Endothelial cell of umbilical vein (primary cell): ENCODE results near the gene ERN2. TPM values are rescaled to one million over a fixed set of nuclear protein-coding genes. Genes with fewer than 3 reads are reported as not detected.

Source experiments
- BruUV-seq: library from RNA; stranded (reverse); fragments of 400-500 nt; replicated peaks from 2 replicates; lab custom pipeline; 2021; lab: Mats Ljungman, UMichigan
- CTCF ChIA-PET: fragments of 300-600, 350-600 bp; sonication (Branson Sonifier 250); formaldehyde crosslinking; loops from one replicate; lab custom pipeline; 2021; ENCODE audit warnings: antibody characterized with exemption, inconsistent platforms; lab: Charles Lee
- POLR2A ChIA-PET: fragments of 300-600, 350-600 bp; sonication (Branson Sonifier 250); formaldehyde crosslinking; loops from one replicate; lab custom pipeline; 2021; ENCODE audit warnings: antibody characterized with exemption, inconsistent platforms; lab: Charles Lee
- DNase-seq: peaks from one replicate; pipeline ENCODE4 v3.0.0-alpha.2; 2011; ENCODE audit warnings: low read depth, low spot score
- FAIRE-seq: peaks from 2 replicates; lab custom pipeline; 2011; peaks lifted over from hg19 to GRCh38; lab: Jason Lieb, UNC
- H2AFZ ChIP-seq: 2 replicates; pipeline ENCODE4 v1.6.0; 2012; ENCODE audit warnings: low read depth, low read length, control low read depth, inconsistent platforms
- H3K27ac ChIP-seq: 2 replicates; pipeline ENCODE4 v1.5.1; 2011; ENCODE audit warnings: low read depth, mild to moderate bottlenecking, control low read depth, low read length, moderate library complexity; ENCODE audit not compliant: insufficient read depth
- H3K27me3 ChIP-seq, 2 experiments: 2 replicates each; pipeline versions ENCODE4 v1.6.0 to v1.6.1; 2011; ENCODE audit warnings: low read length in 2 of 2, mixed read lengths in 1 of 2; ENCODE audit not compliant: control insufficient read depth in 2 of 2, insufficient read depth in 2 of 2
- H3K36me3 ChIP-seq, 2 experiments: 2 replicates in 1 of 2; 3 replicates in 1 of 2; pipeline ENCODE4 v1.5.1; 2011; ENCODE audit warnings: low read length in 2 of 2, mild to moderate bottlenecking in 1 of 2, moderate library complexity in 1 of 2; ENCODE audit not compliant: control insufficient read depth in 2 of 2, insufficient read depth in 2 of 2; ENCODE audit errors: extremely low read depth in 1 of 2
- H3K4me1 ChIP-seq: 3 replicates; pipeline ENCODE4 v1.5.1; 2011; ENCODE audit warnings: mild to moderate bottlenecking, low read length; ENCODE audit not compliant: control insufficient read depth, insufficient read depth; ENCODE audit errors: extremely low read depth
- H3K4me2 ChIP-seq: 2 replicates; pipeline ENCODE4 v1.6.1; 2011; ENCODE audit warnings: low read length, control low read depth, mixed read lengths; ENCODE audit not compliant: insufficient read depth
- H3K4me3 ChIP-seq, 3 experiments: fragments of 200-600 bp in 1 of 3; sonication (generic), shearing (Covaris generic) in 1 of 3; replicated peaks in 1 of 3; 2 replicates each; pipeline ENCODE4 v1.5.1; 2011 to 2016; ENCODE audit warnings: control low read depth in 3 of 3, low read length in 3 of 3, mild to moderate bottlenecking in 2 of 3, inconsistent platforms in 1 of 3, low read depth in 1 of 3, moderate library complexity in 1 of 3; ENCODE audit not compliant: insufficient read depth in 1 of 3
- H3K79me2 ChIP-seq: 2 replicates; pipeline ENCODE4 v1.6.0; 2012; ENCODE audit warnings: low read length, inconsistent platforms; ENCODE audit not compliant: control insufficient read depth, insufficient read depth
- H3K9ac ChIP-seq: replicated peaks from 2 replicates; pipeline ENCODE3; 2011; ENCODE audit warnings: low read length, control low read depth; ENCODE audit not compliant: insufficient read depth; ENCODE audit errors: extremely low read depth
- H3K9me1 ChIP-seq: replicated peaks from 3 replicates; pipeline ENCODE4 v1.6.0; 2011; ENCODE audit warnings: mild to moderate bottlenecking, low read length; ENCODE audit not compliant: control insufficient read depth, insufficient read depth; ENCODE audit errors: extremely low read depth
- H3K9me3 ChIP-seq: replicated peaks from 2 replicates; pipeline ENCODE4 v1.5.1; 2012; ENCODE audit warnings: low read length, inconsistent platforms; ENCODE audit not compliant: control insufficient read depth, insufficient read depth
- H4K20me1 ChIP-seq: replicated peaks from 2 replicates; pipeline ENCODE3; 2011; ENCODE audit warnings: mild to moderate bottlenecking, low read length; ENCODE audit not compliant: control insufficient read depth, insufficient read depth; ENCODE audit errors: extremely low read depth
- CTCF ChIP-seq, 2 donors: IDR thresholded peaks; 1 replicate in 1 of 2; 2 replicates in 1 of 2; pipeline ENCODE4 v1.5.1; 2011; ENCODE audit warnings: low read length in 2 of 2, mild to moderate bottlenecking in 2 of 2, moderate library complexity in 2 of 2, control low read depth in 1 of 2, inconsistent platforms in 1 of 2, low read depth in 1 of 2; ENCODE audit not compliant: insufficient read depth in 1 of 2; ENCODE audit errors: extremely low read depth in 1 of 2
- EZH2 ChIP-seq: IDR thresholded peaks from 2 replicates; pipeline ENCODE4 v1.6.1; 2012; ENCODE audit warnings: borderline replicate concordance, low read depth, mild to moderate bottlenecking, moderate library complexity, low read length, inconsistent platforms; ENCODE audit not compliant: severe bottlenecking
- FOS ChIP-seq: IDR thresholded peaks from 2 replicates; pipeline ENCODE4 v1.6.1; 2011; ENCODE audit warnings: mild to moderate bottlenecking, low read length, moderate library complexity, borderline replicate concordance; ENCODE audit not compliant: insufficient read depth
- GATA2 ChIP-seq: IDR thresholded peaks from 2 replicates; pipeline ENCODE4 v1.7.0; 2011; ENCODE audit warnings: low read depth, mild to moderate bottlenecking, moderate library complexity, mixed read lengths, low read length; ENCODE audit not compliant: insufficient read length, insufficient read depth
- JUN ChIP-seq: IDR thresholded peaks from 2 replicates; pipeline ENCODE4 v1.6.1; 2011; ENCODE audit warnings: borderline replicate concordance, low read depth; ENCODE audit not compliant: insufficient read length, insufficient read depth
- MAX ChIP-seq: IDR thresholded peaks from 2 replicates; pipeline ENCODE4 v1.6.1; 2011; ENCODE audit not compliant: insufficient read depth, insufficient read length
- MYC ChIP-seq: IDR thresholded peaks from one replicate; pipeline ENCODE4 v1.6.1; 2011; ENCODE audit warnings: mild to moderate bottlenecking, low read depth, low read length
- POLR2A ChIP-seq: IDR thresholded peaks from 2 replicates; pipeline ENCODE4 v1.6.1; 2012; ENCODE audit warnings: low read depth, mild to moderate bottlenecking, control low read depth, low read length
- POLR2AphosphoS5 ChIP-seq: IDR thresholded peaks from 2 replicates; pipeline ENCODE4 v1.6.1; 2012; ENCODE audit warnings: low read depth, mild to moderate bottlenecking, control low read depth, low read length, moderate library complexity; ENCODE audit not compliant: insufficient read depth
- dilution Hi-C: fragments of 300-500 bp; cut with MboI; formaldehyde crosslinking; loops from one replicate; pipeline ENCODE4 v1.15.0; 2019; ENCODE audit warnings: low sequenced_read_pairs; ENCODE audit not compliant: extremely low pct_ligation_motif_present
- intact Hi-C: fragments of 100-400 bp; cut with micrococcal nuclease; formaldehyde crosslinking; loops from one replicate; pipeline ENCODE4 v1.10.0; 2022
- polyA plus RNA-seq, 4 experiments: library from polyadenylated mRNA; depleted of rRNA in 3 of 4; stranded (reverse) in 3 of 4; unstranded in 1 of 4; fragments of >200 nt; gene quantifications; 2 replicates each; pipeline versions ENCODE4 v1.2.1 to v1.2.3, GENCODE V29; 2011 to 2012; ENCODE audit warnings: missing spikeins in 1 of 4
- total RNA-seq: library from RNA; stranded (reverse); gene quantifications from 2 replicates; pipeline ENCODE4 v1.2.3, GENCODE V29; 2021

Gene ERN2
- total and polyA plus RNA-seq, 2 donors (not counting 3 experiments of a cell fraction or from before 2014, with no cell fraction given), result 0.15 TPM; not detected in 1

GRCh38 chr16:23700509-23700908 lies 12.5 kb downstream of the ERN2 start:
- no TSS peak for BruUV-seq
- Histone ChIP-seq H3K4me1 (no peaks in the 10 kb centered on the region), H3K36me3 (no peaks in the 10 kb centered on the region), H3K4me3 (no peak overlapping the region), H4K20me1 (no peaks in the 10 kb centered on the region), H3K27me3 (peaks cover 1 to 2% of the 10 kb centered on the region in 2 experiments), H3K4me2 (no peak overlapping the region), H3K79me2 (no peaks in the 10 kb centered on the region), H3K9me1 (no peaks in the 10 kb centered on the region), H2AFZ (no peak overlapping the region), H3K9me3 (no peaks in the 10 kb centered on the region), H3K9ac (no peak overlapping the region), H3K27ac (no peak overlapping the region)
- ChIA-PET POLR2A (no interaction called here), CTCF (no interaction called here)
- no peak for DNase-seq
- FAIRE-seq, result no peak
- dilution Hi-C loops (no loop called here), intact Hi-C loops (no loop called here)
- TF ChIP-seq MAX, result no peak
- no peak for TF ChIP-seq EZH2
- no peak for TF ChIP-seq CTCF (IDR thresholded peaks at IDR 0.05; ENCODE audit: extremely low read depth in 1 of 2, insufficient read depth in 1 of 2, low read depth in 1 of 2, low read length in 2 of 2)
- no peak for TF ChIP-seq MYC
- no peak for TF ChIP-seq FOS
- no peak for TF ChIP-seq POLR2AphosphoS5
- no peak for TF ChIP-seq JUN
- no peak for TF ChIP-seq GATA2
- no peak for TF ChIP-seq POLR2A
